ENCODE data around the gene SPANXN2. TPM values are rescaled to one million over a fixed set of nuclear protein-coding genes. Genes with fewer than 3 reads are reported as not detected.

SPANXN2 gene
- total and polyA plus RNA-seq, 4 donors = not detected

DNA sequence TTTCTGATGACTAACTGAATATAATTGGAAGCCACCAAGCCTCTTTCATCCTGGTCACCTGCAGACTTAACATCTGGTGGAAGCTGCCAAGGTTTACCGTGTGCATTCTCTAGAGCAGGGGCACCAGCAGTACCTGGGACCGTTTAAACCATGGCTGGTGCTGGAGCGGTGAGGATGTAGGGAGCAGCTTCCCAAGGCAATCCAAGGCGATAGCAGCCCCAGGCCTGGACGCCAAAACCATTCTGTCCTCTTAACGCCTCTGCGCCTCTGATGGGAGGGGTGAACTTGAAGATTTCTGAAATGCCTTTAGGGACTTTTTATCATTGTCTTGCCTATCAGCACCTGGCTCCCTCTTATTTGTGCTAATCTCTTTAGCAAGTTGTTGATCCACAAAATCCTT, 37.3 kb upstream of the SPANXN2 start (continued):
- TF ChIP-seq GABPA (IDR thresholded peaks at IDR 0.05 in 1 of 2, conservative IDR thresholded peaks at IDR 0.05 in 1 of 2) (no peak), HNF4G (IDR thresholded peaks at IDR 0.05) (no peak), YY1 (IDR thresholded peaks at IDR 0.05) (no peak), SP1 (IDR thresholded peaks at IDR 0.05) (no peak)
- TF ChIP-seq, protein P1, sequence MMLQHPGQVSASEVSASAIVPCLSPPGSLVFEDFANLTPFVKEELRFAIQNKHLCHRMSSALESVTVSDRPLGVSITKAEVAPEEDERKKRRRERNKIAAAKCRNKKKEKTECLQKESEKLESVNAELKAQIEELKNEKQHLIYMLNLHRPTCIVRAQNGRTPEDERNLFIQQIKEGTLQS (IDR thresholded peaks at IDR 0.05) = no peak

DNA sequence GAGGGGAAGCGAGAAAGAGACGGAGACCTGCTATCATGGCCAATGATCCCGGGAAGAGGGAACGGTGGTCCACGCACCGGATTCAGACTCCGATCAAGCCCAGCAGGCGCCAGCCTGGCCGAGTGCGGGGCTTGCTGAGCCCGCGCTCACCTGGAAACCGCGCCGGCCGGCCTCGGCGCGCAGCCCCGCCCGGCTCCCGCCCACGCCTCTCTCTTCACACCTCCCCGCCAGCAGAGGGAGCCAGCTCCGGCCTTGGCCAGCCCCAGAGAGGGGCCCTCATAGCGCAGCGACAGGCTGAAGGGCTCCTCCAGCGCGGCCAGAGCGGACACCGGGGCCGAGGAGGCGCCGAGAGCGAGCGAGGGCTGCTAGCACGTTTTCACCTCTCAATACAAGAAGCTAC, 36.8 kb upstream of the SPANXN2 start:
- no peak for TF ChIP-seq HNF4G (IDR thresholded peaks at IDR 0.05)
- no peak for TF ChIP-seq RAD21 (IDR thresholded peaks at IDR 0.05)
- no peak for TF ChIP-seq JUND (IDR thresholded peaks at IDR 0.05)
- no peak for TF ChIP-seq FOXA2 (IDR thresholded peaks at IDR 0.05)
- no peak for TF ChIP-seq RXRA (IDR thresholded peaks at IDR 0.05)
- TF ChIP-seq GABPA (IDR thresholded peaks at IDR 0.05 in 1 of 2, conservative IDR thresholded peaks at IDR 0.05 in 1 of 2) = no peak
- TF ChIP-seq YY1 (IDR thresholded peaks at IDR 0.05) = no peak
- TF ChIP-seq EGR1 (IDR thresholded peaks at IDR 0.05; ENCODE audit: low read depth in 2 of 2) = no peak
- TF ChIP-seq, protein P2, sequence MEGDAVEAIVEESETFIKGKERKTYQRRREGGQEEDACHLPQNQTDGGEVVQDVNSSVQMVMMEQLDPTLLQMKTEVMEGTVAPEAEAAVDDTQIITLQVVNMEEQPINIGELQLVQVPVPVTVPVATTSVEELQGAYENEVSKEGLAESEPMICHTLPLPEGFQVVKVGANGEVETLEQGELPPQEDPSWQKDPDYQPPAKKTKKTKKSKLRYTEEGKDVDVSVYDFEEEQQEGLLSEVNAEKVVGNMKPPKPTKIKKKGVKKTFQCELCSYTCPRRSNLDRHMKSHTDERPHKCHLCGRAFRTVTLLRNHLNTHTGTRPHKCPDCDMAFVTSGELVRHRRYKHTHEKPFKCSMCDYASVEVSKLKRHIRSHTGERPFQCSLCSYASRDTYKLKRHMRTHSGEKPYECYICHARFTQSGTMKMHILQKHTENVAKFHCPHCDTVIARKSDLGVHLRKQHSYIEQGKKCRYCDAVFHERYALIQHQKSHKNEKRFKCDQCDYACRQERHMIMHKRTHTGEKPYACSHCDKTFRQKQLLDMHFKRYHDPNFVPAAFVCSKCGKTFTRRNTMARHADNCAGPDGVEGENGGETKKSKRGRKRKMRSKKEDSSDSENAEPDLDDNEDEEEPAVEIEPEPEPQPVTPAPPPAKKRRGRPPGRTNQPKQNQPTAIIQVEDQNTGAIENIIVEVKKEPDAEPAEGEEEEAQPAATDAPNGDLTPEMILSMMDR (IDR thresholded peaks at IDR 0.05; ENCODE audit: low read depth, low read length, missing input control) = no peak
- TF ChIP-seq, protein P3, sequence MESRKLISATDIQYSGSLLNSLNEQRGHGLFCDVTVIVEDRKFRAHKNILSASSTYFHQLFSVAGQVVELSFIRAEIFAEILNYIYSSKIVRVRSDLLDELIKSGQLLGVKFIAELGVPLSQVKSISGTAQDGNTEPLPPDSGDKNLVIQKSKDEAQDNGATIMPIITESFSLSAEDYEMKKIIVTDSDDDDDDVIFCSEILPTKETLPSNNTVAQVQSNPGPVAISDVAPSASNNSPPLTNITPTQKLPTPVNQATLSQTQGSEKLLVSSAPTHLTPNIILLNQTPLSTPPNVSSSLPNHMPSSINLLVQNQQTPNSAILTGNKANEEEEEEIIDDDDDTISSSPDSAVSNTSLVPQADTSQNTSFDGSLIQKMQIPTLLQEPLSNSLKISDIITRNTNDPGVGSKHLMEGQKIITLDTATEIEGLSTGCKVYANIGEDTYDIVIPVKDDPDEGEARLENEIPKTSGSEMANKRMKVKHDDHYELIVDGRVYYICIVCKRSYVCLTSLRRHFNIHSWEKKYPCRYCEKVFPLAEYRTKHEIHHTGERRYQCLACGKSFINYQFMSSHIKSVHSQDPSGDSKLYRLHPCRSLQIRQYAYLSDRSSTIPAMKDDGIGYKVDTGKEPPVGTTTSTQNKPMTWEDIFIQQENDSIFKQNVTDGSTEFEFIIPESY (IDR thresholded peaks at IDR 0.05) = no peak
- TF ChIP-seq, protein P1 (IDR thresholded peaks at IDR 0.05) = no peak
- TF ChIP-seq, protein P4, sequence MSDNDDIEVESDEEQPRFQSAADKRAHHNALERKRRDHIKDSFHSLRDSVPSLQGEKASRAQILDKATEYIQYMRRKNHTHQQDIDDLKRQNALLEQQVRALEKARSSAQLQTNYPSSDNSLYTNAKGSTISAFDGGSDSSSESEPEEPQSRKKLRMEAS (IDR thresholded peaks at IDR 0.05) = no peak
- TF ChIP-seq, protein P5, sequence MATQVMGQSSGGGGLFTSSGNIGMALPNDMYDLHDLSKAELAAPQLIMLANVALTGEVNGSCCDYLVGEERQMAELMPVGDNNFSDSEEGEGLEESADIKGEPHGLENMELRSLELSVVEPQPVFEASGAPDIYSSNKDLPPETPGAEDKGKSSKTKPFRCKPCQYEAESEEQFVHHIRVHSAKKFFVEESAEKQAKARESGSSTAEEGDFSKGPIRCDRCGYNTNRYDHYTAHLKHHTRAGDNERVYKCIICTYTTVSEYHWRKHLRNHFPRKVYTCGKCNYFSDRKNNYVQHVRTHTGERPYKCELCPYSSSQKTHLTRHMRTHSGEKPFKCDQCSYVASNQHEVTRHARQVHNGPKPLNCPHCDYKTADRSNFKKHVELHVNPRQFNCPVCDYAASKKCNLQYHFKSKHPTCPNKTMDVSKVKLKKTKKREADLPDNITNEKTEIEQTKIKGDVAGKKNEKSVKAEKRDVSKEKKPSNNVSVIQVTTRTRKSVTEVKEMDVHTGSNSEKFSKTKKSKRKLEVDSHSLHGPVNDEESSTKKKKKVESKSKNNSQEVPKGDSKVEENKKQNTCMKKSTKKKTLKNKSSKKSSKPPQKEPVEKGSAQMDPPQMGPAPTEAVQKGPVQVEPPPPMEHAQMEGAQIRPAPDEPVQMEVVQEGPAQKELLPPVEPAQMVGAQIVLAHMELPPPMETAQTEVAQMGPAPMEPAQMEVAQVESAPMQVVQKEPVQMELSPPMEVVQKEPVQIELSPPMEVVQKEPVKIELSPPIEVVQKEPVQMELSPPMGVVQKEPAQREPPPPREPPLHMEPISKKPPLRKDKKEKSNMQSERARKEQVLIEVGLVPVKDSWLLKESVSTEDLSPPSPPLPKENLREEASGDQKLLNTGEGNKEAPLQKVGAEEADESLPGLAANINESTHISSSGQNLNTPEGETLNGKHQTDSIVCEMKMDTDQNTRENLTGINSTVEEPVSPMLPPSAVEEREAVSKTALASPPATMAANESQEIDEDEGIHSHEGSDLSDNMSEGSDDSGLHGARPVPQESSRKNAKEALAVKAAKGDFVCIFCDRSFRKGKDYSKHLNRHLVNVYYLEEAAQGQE (IDR thresholded peaks at IDR 0.05) = no peak
- no peak for TF ChIP-seq NR2F2 (IDR thresholded peaks at IDR 0.05)
- H3K27ac ChIP-seq (ENCODE audit: low read depth in 1 of 2, low read length in 2 of 2) = no peak overlapping the region
- H3K27me3 ChIP-seq (ENCODE audit: control insufficient read depth in 4 of 4, insufficient read depth in 4 of 4, low read length in 3 of 4) = no peaks in the 10 kb centered on the region
- no peak overlapping the region for H3K4me3 ChIP-seq (ENCODE audit: low read depth in 1 of 3, low read length in 3 of 3)
- 91% methylated on average over 37 of the region's 37 CpGs for WGBS
- no peak for DNase-seq (ENCODE audit: low spot score)
- no peak overlapping the region for H3K9ac ChIP-seq (ENCODE audit: low read depth in 1 of 2, low read length in 2 of 2)
- H3K36me3 ChIP-seq (ENCODE audit: control insufficient read depth in 4 of 4, insufficient read depth in 3 of 4, low read depth in 1 of 4, low read length in 3 of 4) = no peaks in the 10 kb centered on the region
- H3K9me3 ChIP-seq (ENCODE audit: control insufficient read depth in 4 of 4, low read length in 3 of 4) = no peaks in the 10 kb centered on the region
- no peaks in the 10 kb centered on the region for H3K4me1 ChIP-seq (ENCODE audit: control insufficient read depth in 4 of 4, insufficient read depth in 4 of 4, low read length in 3 of 4)

All from liver (tissue), 9 donors.